Tibial nerve (tissue), 3 donors: Measurements from ENCODE around the gene CYTH1.

Experiments used
- CTCF ChIP-seq, 5 experiments: fragments of 200-600 bp in 3 of 5; fragments of 450-650 bp in 2 of 5; sonication (generic) in 3 of 5; IDR thresholded peaks; one replicate each; pipeline ENCODE4 v1.5.1; 2016 to 2019; ENCODE audit warnings: antibody characterized with exemption in 5 of 5, mild to moderate bottlenecking in 3 of 5, moderate library complexity in 2 of 5
- POLR2A ChIP-seq, 2 donors: fragments of 450-650 bp; IDR thresholded peaks; one replicate each; pipeline ENCODE4 v1.6.1; 2017; ENCODE audit warnings: antibody characterized with exemption in 2 of 2, mild to moderate bottlenecking in 2 of 2, moderate library complexity in 2 of 2

GRCh38 chr17:78687125-78687524, 94.9 kb downstream of the CYTH1 start:
- TF ChIP-seq CTCF (IDR thresholded peaks at IDR 0.05) (no peak), POLR2A (IDR thresholded peaks at IDR 0.05) (no peak)
